Tibial nerve (tissue), 4 donors: ENCODE data around the gene MTMR10. TPM values are rescaled to one million over a fixed set of nuclear protein-coding genes. Genes with fewer than 3 reads are reported as not detected.

Experiments used
- DNase-seq, 2 donors: peaks; one replicate each; pipeline ENCODE4 v3.0.0-alpha.2; 2019; ENCODE audit warnings: low spot score in 2 of 2
- H3K27ac ChIP-seq, 4 donors: fragments of 200-600 bp; sonication (generic) in 3 of 4; one replicate each; pipeline ENCODE4 v1.5.1; 2017 to 2019; ENCODE audit warnings: mild to moderate bottlenecking in 1 of 4
- H3K27me3 ChIP-seq, 2 donors: fragments of 200-600 bp; sonication (generic) in 1 of 2; one replicate each; pipeline versions ENCODE4 v1.5.1 to v1.6.0; 2017 to 2019
- H3K36me3 ChIP-seq, 3 donors: fragments of 200-600 bp; sonication (generic); one replicate each; pipeline ENCODE4 v1.5.1; 2018 to 2019
- H3K4me1 ChIP-seq, 4 donors: fragments of 200-600 bp; sonication (generic) in 3 of 4; one replicate each; pipeline ENCODE4 v1.5.1; 2017 to 2019
- H3K4me3 ChIP-seq, 4 donors: fragments of 200-600 bp; sonication (generic) in 3 of 4; one replicate each; pipeline ENCODE4 v1.5.1; 2017 to 2019; ENCODE audit warnings: mild to moderate bottlenecking in 1 of 4, moderate library complexity in 1 of 4
- H3K9me3 ChIP-seq, 4 donors: fragments of 200-600 bp; sonication (generic) in 3 of 4; one replicate each; pipeline ENCODE4 v1.5.1; 2017 to 2019
- EP300 ChIP-seq, 2 donors: sonication (generic); formaldehyde crosslinking; IDR thresholded peaks; one replicate each; pipeline ENCODE4 v1.6.1; 2017; ENCODE audit warnings: antibody characterized with exemption in 2 of 2, mild to moderate bottlenecking in 1 of 2
- POLR2A ChIP-seq, 2 donors: fragments of 450-650 bp; IDR thresholded peaks; one replicate each; pipeline ENCODE4 v1.6.1; 2017; ENCODE audit warnings: antibody characterized with exemption in 2 of 2, mild to moderate bottlenecking in 2 of 2, moderate library complexity in 2 of 2
- WGBS, 2 donors: methylation state at CpG; one replicate each; pipeline ENCODE4 v1.1.5; 2018; 5-methylcytosine and 5-hydroxymethylcytosine counted together
- total RNA-seq, 4 donors: library from RNA; depleted of rRNA; stranded (reverse); fragments of >200 nt; gene quantifications; one replicate each; pipeline ENCODE4 v1.1.0, GENCODE V29; 2016
- TF ChIP-seq, protein P1 (sequence below), 5 experiments: fragments of 200-600 bp in 3 of 5; fragments of 450-650 bp in 2 of 5; sonication (generic) in 3 of 5; IDR thresholded peaks; one replicate each; pipeline ENCODE4 v1.5.1; 2016 to 2019; ENCODE audit warnings: antibody characterized with exemption in 5 of 5, mild to moderate bottlenecking in 3 of 5, moderate library complexity in 2 of 5

The MTMR10 gene
- total RNA-seq, 4 donors from 2014 or later = 44.4 to 58.6 (median 53.8) TPM

DNA sequence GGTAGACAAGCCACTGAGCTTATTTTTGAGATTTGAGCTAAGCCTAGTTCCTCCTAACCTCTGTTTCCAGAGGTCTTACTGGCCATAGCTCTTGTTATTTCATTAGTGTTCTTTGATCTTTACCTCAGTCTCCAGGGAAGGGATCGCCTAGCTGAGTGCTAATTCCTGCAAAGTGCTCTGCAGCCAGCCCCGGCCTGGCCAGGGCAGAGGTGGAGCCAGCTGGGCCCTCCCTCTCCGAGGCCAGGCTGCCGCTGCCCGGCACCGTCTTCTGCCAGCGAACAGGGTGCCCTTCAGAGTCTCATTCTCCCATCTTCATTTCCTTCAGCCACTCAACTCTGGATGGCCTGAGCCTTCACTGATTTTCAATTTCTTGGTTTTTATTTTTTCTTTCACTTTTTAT lies 68.0 kb downstream of the MTMR10 start:
- H3K9me3 ChIP-seq = no peaks in the 10 kb centered on the region
- H3K4me1 ChIP-seq = peaks cover 0 to 51% (median 19%) of the 10 kb centered on the region in 4 donors
- no peak for DNase-seq
- H3K27ac ChIP-seq = peak overlapping the region; percentile 65 to 88 (median 79)
- 35 to 42% methylated on average over 7 of the region's 7 CpGs for WGBS, 2 donors
- H3K36me3 ChIP-seq = peaks cover 0 to 80% (median 17%) of the 10 kb centered on the region in 3 donors
- H3K27me3 ChIP-seq = no peaks in the 10 kb centered on the region
- no peak for TF ChIP-seq POLR2A (IDR thresholded peaks at IDR 0.05)
- peak overlapping the region in 1 of 4 donors; percentile 3 for H3K4me3 ChIP-seq

DNA sequence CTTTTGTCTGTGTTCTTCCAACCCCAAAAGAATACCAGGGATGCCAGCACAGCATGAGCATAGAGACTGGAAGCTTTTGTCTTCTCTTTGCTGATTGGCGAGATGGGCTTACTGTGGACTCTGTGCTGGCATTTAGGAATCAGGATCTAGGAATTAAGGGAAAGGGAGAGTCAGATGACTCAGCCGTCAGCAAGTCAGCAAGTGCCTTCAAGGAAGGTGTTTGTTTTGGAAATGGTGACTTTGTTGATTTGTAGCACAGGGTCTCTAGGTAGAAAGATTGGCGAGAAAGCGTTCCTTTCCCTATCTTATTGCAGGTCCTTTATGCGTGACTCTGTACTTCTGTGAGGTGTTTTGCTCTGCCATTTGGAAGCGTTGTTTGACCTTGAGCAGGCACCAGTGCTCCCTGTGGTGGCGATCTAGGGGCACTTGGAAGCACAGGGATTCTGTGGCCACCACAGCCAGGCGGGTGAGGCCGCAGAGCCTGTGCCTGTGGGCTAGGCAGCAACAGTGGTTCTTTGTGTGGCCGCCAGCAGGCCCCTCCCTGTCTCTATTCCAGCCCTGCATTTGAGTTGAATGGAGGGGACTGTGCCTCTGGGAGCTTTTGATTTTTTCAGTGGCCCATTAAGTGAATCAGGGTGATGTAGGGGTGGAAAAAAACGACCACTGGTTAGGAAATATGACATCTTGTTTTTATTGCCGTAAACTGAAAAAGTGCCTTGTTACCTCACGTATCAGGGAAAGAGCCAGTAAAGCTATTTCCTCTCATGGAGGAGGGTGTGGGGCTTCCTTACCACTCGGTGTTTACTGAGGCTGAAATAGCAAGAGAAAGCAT lies 68.7 kb downstream of the MTMR10 start:
- WGBS, 2 donors = 32 to 38% methylated on average over 14 of the region's 14 CpGs
- Histone ChIP-seq H3K27me3 (no peaks in the 10 kb centered on the region), H3K27ac (peak overlapping the region; percentile 65 to 88 (median 79)), H3K36me3 (peaks cover 0 to 79% (median 17%) of the 10 kb centered on the region in 3 donors), H3K4me3 (no peak overlapping the region), H3K9me3 (no peaks in the 10 kb centered on the region), H3K4me1 (peaks cover 0 to 51% (median 19%) of the 10 kb centered on the region in 4 donors)
- peak in 1 of 2 donors; percentile 34 for DNase-seq
- TF ChIP-seq POLR2A (IDR thresholded peaks at IDR 0.05) (no peak), EP300 (IDR thresholded peaks at IDR 0.05) (peak in 1 of 2 donors; percentile 30)
- TF ChIP-seq, protein P1, sequence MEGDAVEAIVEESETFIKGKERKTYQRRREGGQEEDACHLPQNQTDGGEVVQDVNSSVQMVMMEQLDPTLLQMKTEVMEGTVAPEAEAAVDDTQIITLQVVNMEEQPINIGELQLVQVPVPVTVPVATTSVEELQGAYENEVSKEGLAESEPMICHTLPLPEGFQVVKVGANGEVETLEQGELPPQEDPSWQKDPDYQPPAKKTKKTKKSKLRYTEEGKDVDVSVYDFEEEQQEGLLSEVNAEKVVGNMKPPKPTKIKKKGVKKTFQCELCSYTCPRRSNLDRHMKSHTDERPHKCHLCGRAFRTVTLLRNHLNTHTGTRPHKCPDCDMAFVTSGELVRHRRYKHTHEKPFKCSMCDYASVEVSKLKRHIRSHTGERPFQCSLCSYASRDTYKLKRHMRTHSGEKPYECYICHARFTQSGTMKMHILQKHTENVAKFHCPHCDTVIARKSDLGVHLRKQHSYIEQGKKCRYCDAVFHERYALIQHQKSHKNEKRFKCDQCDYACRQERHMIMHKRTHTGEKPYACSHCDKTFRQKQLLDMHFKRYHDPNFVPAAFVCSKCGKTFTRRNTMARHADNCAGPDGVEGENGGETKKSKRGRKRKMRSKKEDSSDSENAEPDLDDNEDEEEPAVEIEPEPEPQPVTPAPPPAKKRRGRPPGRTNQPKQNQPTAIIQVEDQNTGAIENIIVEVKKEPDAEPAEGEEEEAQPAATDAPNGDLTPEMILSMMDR (IDR thresholded peaks at IDR 0.05) = no peak

DNA sequence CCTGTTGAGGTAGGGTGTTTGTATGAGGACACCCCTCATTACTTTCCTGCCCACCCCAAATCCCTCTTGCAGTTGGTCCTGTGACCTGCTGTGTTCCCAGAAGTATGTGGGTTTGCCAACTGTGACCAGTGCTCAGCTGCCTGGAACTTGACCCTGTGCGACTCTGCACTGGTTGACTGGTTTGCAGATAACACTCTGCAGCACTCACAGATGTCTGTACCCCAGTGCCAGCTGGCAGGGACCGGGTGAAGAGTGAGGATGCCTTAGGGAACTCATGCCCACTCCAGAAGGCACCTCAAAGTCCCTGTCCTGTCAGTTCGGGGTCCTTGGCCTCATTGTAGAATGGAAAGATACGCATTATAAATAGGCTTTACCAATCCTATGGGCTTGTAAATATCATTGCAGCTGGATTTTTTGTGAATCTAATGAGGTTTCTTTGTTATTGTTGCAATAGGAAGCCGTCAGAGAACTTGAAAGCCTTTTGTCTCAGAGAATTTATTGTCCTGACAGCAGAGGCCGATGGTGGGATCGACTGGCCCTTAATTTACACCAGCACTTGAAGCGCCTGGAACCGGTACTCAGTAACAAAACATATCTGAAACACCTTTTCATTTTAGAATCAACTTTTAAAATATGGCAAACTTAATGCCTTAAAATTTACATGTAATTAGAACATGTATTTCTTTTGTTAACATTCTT lies 69.5 kb downstream of the MTMR10 start:
- Histone ChIP-seq H3K36me3 (peaks cover 0 to 77% (median 17%) of the 10 kb centered on the region in 3 donors), H3K4me3 (no peak overlapping the region), H3K27me3 (no peaks in the 10 kb centered on the region), H3K9me3 (no peaks in the 10 kb centered on the region), H3K27ac (peak overlapping the region; percentile 65 to 88 (median 79)), H3K4me1 (peaks cover 0 to 51% (median 19%) of the 10 kb centered on the region in 4 donors)
- WGBS, 2 donors = 47 to 55% methylated on average over 9 of the region's 9 CpGs
- DNase-seq = no peak
- TF ChIP-seq POLR2A (IDR thresholded peaks at IDR 0.05) = no peak
- TF ChIP-seq, protein P1 (IDR thresholded peaks at IDR 0.05) = no peak
- no peak for TF ChIP-seq EP300 (IDR thresholded peaks at IDR 0.05)

DNA sequence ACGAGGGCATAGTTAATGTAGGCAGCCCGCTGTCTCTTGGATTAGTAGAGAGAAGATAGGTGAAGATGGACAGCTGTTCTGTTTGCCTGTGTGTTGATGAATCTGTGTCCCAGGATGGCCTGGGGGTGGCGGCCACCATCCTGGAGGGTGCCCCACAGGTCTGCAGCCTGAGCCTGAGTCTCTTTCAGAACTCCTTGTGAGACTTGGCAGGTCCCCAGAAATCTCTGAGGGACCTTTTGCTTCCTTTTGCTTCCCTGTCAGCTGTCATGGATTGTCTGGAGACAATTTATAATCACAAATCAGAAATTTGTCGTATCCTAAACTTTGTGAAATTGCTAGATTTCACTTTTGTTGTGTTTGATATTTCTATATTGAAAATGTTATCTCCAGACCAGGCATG lies 70.3 kb downstream of the MTMR10 start:
- Histone ChIP-seq H3K36me3 (peaks cover 0 to 74% (median 15%) of the 10 kb centered on the region in 3 donors), H3K4me1 (peaks cover 0 to 51% (median 19%) of the 10 kb centered on the region in 4 donors), H3K27me3 (no peaks in the 10 kb centered on the region), H3K9me3 (no peaks in the 10 kb centered on the region), H3K4me3 (no peak overlapping the region), H3K27ac (peak overlapping the region; percentile 65 to 88 (median 79))
- WGBS, 2 donors = 81 to 83% methylated on average over 4 of the region's 4 CpGs
- no peak for DNase-seq
- TF ChIP-seq, protein P1 (IDR thresholded peaks at IDR 0.05) = no peak
- no peak for TF ChIP-seq POLR2A (IDR thresholded peaks at IDR 0.05)
- TF ChIP-seq EP300 (IDR thresholded peaks at IDR 0.05) = no peak

DNA sequence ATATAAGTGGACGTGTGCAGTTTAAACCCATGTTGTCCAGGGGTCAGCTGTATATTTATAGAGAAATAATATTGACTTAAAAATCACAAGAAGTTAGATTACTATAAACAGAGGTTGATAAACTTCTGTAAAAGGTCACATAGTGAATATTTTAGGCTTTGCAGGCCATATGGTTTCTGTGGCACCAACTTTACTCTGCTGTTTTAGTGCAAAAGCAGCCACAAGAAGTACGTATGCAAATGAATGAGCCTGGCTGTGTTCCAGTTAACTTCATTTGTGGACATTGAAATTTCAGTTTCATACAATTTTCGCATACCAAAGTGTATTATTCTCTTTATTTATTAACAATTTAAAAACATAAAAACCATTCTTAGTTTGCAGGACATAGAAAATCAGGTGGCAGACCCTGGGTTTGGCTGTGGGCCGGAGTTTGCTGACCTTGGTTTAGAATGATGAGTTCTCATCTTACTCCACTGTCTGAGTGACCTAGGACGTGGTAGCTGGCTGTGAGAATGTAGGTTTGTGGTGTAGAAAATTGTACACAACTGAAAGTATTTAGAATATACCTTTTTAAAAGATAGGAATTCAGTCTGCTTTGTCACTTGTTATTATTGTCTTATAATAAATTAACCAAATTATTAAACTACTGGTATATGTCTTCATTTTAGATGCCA lies 71.4 kb downstream of the MTMR10 start:
- no peaks in the 10 kb centered on the region for H3K27me3 ChIP-seq
- no peak for TF ChIP-seq EP300 (IDR thresholded peaks at IDR 0.05)
- no peak for TF ChIP-seq POLR2A (IDR thresholded peaks at IDR 0.05)
- TF ChIP-seq, protein P1 (IDR thresholded peaks at IDR 0.05) = no peak
- H3K27ac ChIP-seq = peak overlapping the region in 1 of 4 donors; percentile 88
- H3K9me3 ChIP-seq = no peaks in the 10 kb centered on the region
- H3K4me3 ChIP-seq = no peak overlapping the region
- no peak for DNase-seq
- peaks cover 0 to 42% (median 19%) of the 10 kb centered on the region in 4 donors for H3K4me1 ChIP-seq
- 69 to 75% methylated on average over 5 of the region's 5 CpGs for WGBS, 2 donors
- peaks cover 0 to 68% (median 6%) of the 10 kb centered on the region in 3 donors for H3K36me3 ChIP-seq
